IMR-90 (cell line): ENCODE measurements around the gene CHRNA1. TPM values are rescaled to one million over a fixed set of nuclear protein-coding genes. Genes with fewer than 3 reads are reported as not detected.

Experiments
- ATAC-seq: fragments of 200-7000 bp; cut with Tn5 transposase; 2 replicates; pipeline ENCODE4 v1.9.1; 2020; ENCODE audit warnings: low read depth, mild to moderate bottlenecking, moderate library complexity
- BruUV-seq: library from RNA; stranded (reverse); fragments of 400-500 nt; replicated peaks from 2 replicates; lab custom pipeline; 2021; lab: Mats Ljungman, UMichigan
- CTCF ChIA-PET: fragments of 300-600 bp; formaldehyde crosslinking; extraction: SDS; loops from one replicate; lab custom pipeline; 2021; ENCODE audit warnings: antibody characterized with exemption; lab: Yijun Ruan, JAX
- POLR2A ChIA-PET: fragments of 300-600 bp; sonication (Branson Sonifier 250); formaldehyde crosslinking; loops from one replicate; lab custom pipeline; 2022; ENCODE audit warnings: antibody characterized with exemption; ENCODE audit not compliant: unreplicated experiment; lab: Charles Lee
- DNase-seq: peaks from one replicate; pipeline ENCODE4 v3.0.0; 2013
- H2AFZ ChIP-seq: replicated peaks from 2 replicates; pipeline ENCODE3; 2013; ENCODE audit warnings: low read length, mild to moderate bottlenecking; ENCODE audit not compliant: poor library complexity
- H2AK5ac ChIP-seq: 2 replicates; pipeline ENCODE4 v1.6.1; 2013; ENCODE audit warnings: low read depth, low read length, inconsistent platforms
- H2AK9ac ChIP-seq: replicated peaks from 2 replicates; pipeline ENCODE3; 2013; ENCODE audit warnings: mild to moderate bottlenecking, low read depth, low read length, moderate library complexity; ENCODE audit not compliant: poor library complexity
- H2BK120ac ChIP-seq: 2 replicates; pipeline ENCODE4 v1.6.1; 2013; ENCODE audit warnings: low read depth, low read length, inconsistent platforms
- H2BK15ac ChIP-seq: 3 replicates; pipeline ENCODE4 v1.6.1; 2013; ENCODE audit warnings: low read depth, low read length, inconsistent platforms
- H2BK20ac ChIP-seq: 2 replicates; pipeline ENCODE4 v1.6.1; 2013; ENCODE audit warnings: low read depth, mild to moderate bottlenecking, inconsistent platforms, low read length, moderate library complexity
- H2BK5ac ChIP-seq: 2 replicates; pipeline ENCODE4 v1.6.1; 2013; ENCODE audit warnings: mild to moderate bottlenecking, low read depth, low read length, inconsistent platforms; ENCODE audit not compliant: poor library complexity, severe bottlenecking
- H3K14ac ChIP-seq: replicated peaks from 2 replicates; pipeline ENCODE4 v1.6.1; 2013; ENCODE audit warnings: low read depth, low read length, inconsistent platforms
- H3K18ac ChIP-seq: 2 replicates; pipeline ENCODE4 v1.6.1; 2013; ENCODE audit warnings: low read depth, low read length, control low read depth
- H3K23ac ChIP-seq: 2 replicates; pipeline ENCODE4 v1.6.1; 2013; ENCODE audit warnings: low read depth, low read length, inconsistent platforms
- H3K27ac ChIP-seq: 2 replicates; pipeline ENCODE4 v1.5.1; 2013; ENCODE audit warnings: mild to moderate bottlenecking, control low read depth, low read length; ENCODE audit not compliant: insufficient read depth
- H3K27me3 ChIP-seq: 2 replicates; pipeline ENCODE4 v1.6.1; 2013; ENCODE audit warnings: low read length; ENCODE audit not compliant: control insufficient read depth, insufficient read depth
- H3K36me3 ChIP-seq: 2 replicates; pipeline ENCODE4 v1.6.1; 2013; ENCODE audit warnings: low read length, mixed read lengths; ENCODE audit not compliant: control insufficient read depth, insufficient read depth
- H3K4ac ChIP-seq: 2 replicates; pipeline ENCODE4 v1.6.1; 2013; ENCODE audit warnings: low read depth, low read length, inconsistent platforms
- H3K4me1 ChIP-seq: 2 replicates; pipeline ENCODE4 v1.6.1; 2013; ENCODE audit warnings: low read length, mixed read lengths; ENCODE audit not compliant: control insufficient read depth, insufficient read depth
- H3K4me2 ChIP-seq: 2 replicates; pipeline ENCODE4 v1.6.1; 2013; ENCODE audit warnings: low read depth, mild to moderate bottlenecking, control low read depth, low read length, moderate library complexity
- H3K4me3 ChIP-seq: 2 replicates; pipeline ENCODE4 v1.5.1; 2013; ENCODE audit warnings: low read depth, mild to moderate bottlenecking, control low read depth, low read length, moderate library complexity; ENCODE audit not compliant: insufficient read depth
- H3K56ac ChIP-seq: 2 replicates; pipeline ENCODE4 v1.6.1; 2013; ENCODE audit warnings: low read length, inconsistent platforms; ENCODE audit not compliant: insufficient read depth; ENCODE audit errors: extremely low read depth
- H3K79me1 ChIP-seq, 2 experiments: 2 replicates each; pipeline ENCODE4 v1.6.1; 2013; ENCODE audit warnings: low read length in 2 of 2, inconsistent platforms in 1 of 2, low read depth in 1 of 2
- H3K9ac ChIP-seq: 2 replicates; pipeline ENCODE4 v1.6.1; 2013; ENCODE audit warnings: low read depth, low read length, control low read depth
- H3K9me1 ChIP-seq: 2 replicates; pipeline ENCODE4 v1.6.1; 2013; ENCODE audit warnings: low read length, inconsistent platforms; ENCODE audit not compliant: insufficient read depth
- H3K9me3 ChIP-seq: 2 replicates; pipeline ENCODE4 v1.6.1; 2013; ENCODE audit warnings: low read length; ENCODE audit not compliant: control insufficient read depth, insufficient read depth
- H4K20me1 ChIP-seq: 2 replicates; pipeline ENCODE4 v1.6.1; 2013; ENCODE audit warnings: low read length, inconsistent platforms; ENCODE audit not compliant: insufficient read depth
- H4K5ac ChIP-seq: 2 replicates; pipeline ENCODE4 v1.6.1; 2013; ENCODE audit warnings: mild to moderate bottlenecking, low read depth, low read length, control low read depth
- H4K8ac ChIP-seq, 2 experiments: 2 replicates each; pipeline ENCODE4 v1.6.1; 2013; ENCODE audit warnings: low read depth in 2 of 2, low read length in 2 of 2, control low read depth in 1 of 2, inconsistent platforms in 1 of 2
- H4K91ac ChIP-seq: 2 replicates; pipeline ENCODE4 v1.6.1; 2013; ENCODE audit warnings: low read depth, low read length, inconsistent platforms; ENCODE audit not compliant: insufficient read depth
- BHLHE40 ChIP-seq: fragments of 150-350 bp; IDR thresholded peaks from 2 replicates; pipeline ENCODE4 v1.6.1; 2016; ENCODE audit warnings: mild to moderate bottlenecking, low read depth, low read length
- CHD1 ChIP-seq: IDR thresholded peaks from 2 replicates; pipeline ENCODE4 v1.6.1; 2012; ENCODE audit warnings: low read depth, low read length, improper control_type of control experiment
- CTCF ChIP-seq: conservative IDR thresholded peaks from 2 replicates; pipeline ENCODE4 v1.5.1; 2012; ENCODE audit warnings: mild to moderate bottlenecking, low read depth, low read length, improper control_type of control experiment
- ELK1 ChIP-seq: fragments of 150-350 bp; IDR thresholded peaks from 2 replicates; pipeline ENCODE4 v1.6.1; 2016; ENCODE audit warnings: low read depth, mild to moderate bottlenecking, low read length, moderate library complexity, borderline replicate concordance
- FOS ChIP-seq: fragments of 150-350 bp; IDR thresholded peaks from 2 replicates; pipeline ENCODE4 v1.6.1; 2016; ENCODE audit warnings: low read depth, low read length
- MAFK ChIP-seq: IDR thresholded peaks from 2 replicates; pipeline ENCODE4 v1.6.1; 2012; ENCODE audit warnings: low read depth, low read length, improper control_type of control experiment
- MAZ ChIP-seq: IDR thresholded peaks from 2 replicates; pipeline ENCODE4 v1.6.1; 2012; ENCODE audit warnings: low read depth, mild to moderate bottlenecking, low read length, improper control_type of control experiment, moderate library complexity, borderline replicate concordance
- MXI1 ChIP-seq: IDR thresholded peaks from 2 replicates; pipeline ENCODE4 v1.6.1; 2012; ENCODE audit warnings: low read depth, mild to moderate bottlenecking, low read length, moderate library complexity, borderline replicate concordance
- NFE2L2 ChIP-seq: fragments of 150-350 bp; IDR thresholded peaks from 2 replicates; pipeline ENCODE4 v1.6.1; 2016; ENCODE audit warnings: low read depth, mild to moderate bottlenecking, low read length
- POLR2A ChIP-seq: IDR thresholded peaks from 2 replicates; pipeline ENCODE4 v1.6.1; 2012; ENCODE audit warnings: mild to moderate bottlenecking, low read depth, low read length
- RAD21 ChIP-seq: IDR thresholded peaks from 2 replicates; pipeline ENCODE4 v1.6.1; 2012; ENCODE audit warnings: low read length, improper control_type of control experiment
- RCOR1 ChIP-seq: IDR thresholded peaks from 2 replicates; pipeline ENCODE4 v1.6.1; 2012; ENCODE audit warnings: mild to moderate bottlenecking, low read length, improper control_type of control experiment; ENCODE audit not compliant: insufficient replicate concordance
- RFX5 ChIP-seq: IDR thresholded peaks from 2 replicates; pipeline ENCODE4 v1.8.0; 2012; ENCODE audit warnings: low read depth, mild to moderate bottlenecking, low read length, moderate library complexity
- SMC3 ChIP-seq: fragments of 150-350 bp; IDR thresholded peaks from 2 replicates; pipeline ENCODE4 v1.6.1; 2016; ENCODE audit warnings: low read depth, mild to moderate bottlenecking, antibody characterized with exemption, low read length, moderate library complexity
- USF2 ChIP-seq: fragments of 150-350 bp; IDR thresholded peaks from 2 replicates; pipeline ENCODE4 v1.6.1; 2017; ENCODE audit warnings: mild to moderate bottlenecking, antibody characterized with exemption, low read length, low read depth
- WGBS, 2 experiments: methylation state at CpG; one replicate each; pipeline versions ENCODE4 v1.1.5 to v1.1.7; 2013; ENCODE audit warnings: missing lambda C conversion rate in 2 of 2; ENCODE audit not compliant: insufficient read length in 1 of 2; ENCODE audit errors: extremely low coverage in 2 of 2; 5-methylcytosine and 5-hydroxymethylcytosine counted together
- dilution Hi-C: fragments of 300-500 bp; cut with HindIII; formaldehyde crosslinking; loops from one replicate; pipeline ENCODE4 v1.14.3; 2018; ENCODE audit warnings: low sequenced_read_pairs; ENCODE audit not compliant: unreplicated experiment
- in situ Hi-C: fragments of 300-500 bp; cut with MboI; formaldehyde crosslinking; loops from 3 replicates; pipeline ENCODE4 v1.14.3; 2019; ENCODE audit warnings: low sequenced_read_pairs, inconsistent platforms, mixed read lengths
- intact Hi-C: fragments of 100-400 bp; cut with micrococcal nuclease; formaldehyde crosslinking; loops from 2 replicates; pipeline ENCODE4 v1.10.0; 2022
- polyA plus RNA-seq, 3 experiments: library from polyadenylated mRNA; depleted of rRNA; stranded (reverse); fragments of >200 nt; gene quantifications; 2 replicates each; pipeline ENCODE4 v1.2.3, GENCODE V29; 2012; ENCODE audit warnings: low replicate concordance in 1 of 3
- total RNA-seq: library from RNA; depleted of rRNA; stranded (reverse); fragments of >200 nt; gene quantifications from 2 replicates; pipeline ENCODE4 v1.2.3, GENCODE V29; 2012

CHRNA1 gene
- total and polyA plus RNA-seq, 2 of the 4 experiments (the other 2 are of a cell fraction), result 0.75 to 0.90 TPM

GRCh38 chr2:174785481-174785880 is 21.2 kb upstream of the CHRNA1 start:
- H3K27me3 ChIP-seq, result no peaks in the 10 kb centered on the region
- H3K4me3 ChIP-seq, result no peak overlapping the region
- DNase-seq, result peak; percentile 47

More at GRCh38 chr2:174785481-174785880, 21.2 kb upstream of the CHRNA1 start:
- peaks cover 31% of the 10 kb centered on the region for H3K4me1 ChIP-seq
- no peak for TF ChIP-seq ELK1
- no peak for TF ChIP-seq RAD21
- TF ChIP-seq POLR2A, result no peak
- TF ChIP-seq BHLHE40, result no peak
- TF ChIP-seq MAZ, result no peak
- no peak for TF ChIP-seq USF2
- no peak for TF ChIP-seq RFX5
- no peak for TF ChIP-seq RCOR1
- no peak for TF ChIP-seq SMC3
- TF ChIP-seq MAFK, result no peak
- no peak for TF ChIP-seq NFE2L2
- no peak for TF ChIP-seq FOS
- no peak for TF ChIP-seq MXI1
- TF ChIP-seq CHD1, result no peak
- TF ChIP-seq CTCF, result no peak
- peak overlapping the region; percentile 97 for H2BK20ac ChIP-seq
- CTCF ChIA-PET, result interaction anchor here (0.9 kb wide), 1 partner anchor 14 kb away, joined by 3 read pairs; no protein-coding TSS in a partner anchor
- peak overlapping the region; percentile 90 for H3K14ac ChIP-seq
- H3K9me1 ChIP-seq, result peaks cover 22% of the 10 kb centered on the region
- 80% methylated on average over 3 of the region's 3 CpGs; no CpG with 5 or more reads in 1 of the 2 experiments for WGBS, 2 experiments
- H3K9ac ChIP-seq, result no peak overlapping the region
- H3K18ac ChIP-seq, result peak overlapping the region; percentile 88
- H2BK5ac ChIP-seq, result peak overlapping the region; percentile 99
- H2AK5ac ChIP-seq, result peak overlapping the region; percentile 97
- peak overlapping the region; percentile 96 for H4K5ac ChIP-seq
- POLR2A ChIA-PET, result no interaction called here
- BruUV-seq, result no TSS peak
- H3K9me3 ChIP-seq, result no peaks in the 10 kb centered on the region
- intact Hi-C loops (no loop called here), dilution Hi-C loops (no loop called here), in situ Hi-C loops (no loop called here)
- H3K27ac ChIP-seq, result peak overlapping the region; percentile 85; the same call in 1 of the 2 replicates
- H3K23ac ChIP-seq, result peak overlapping the region; percentile 88; the same call in 1 of the 2 replicates
- ATAC-seq, result no peak
- peak overlapping the region; percentile 26; the same call in 1 of the 2 replicates for H3K56ac ChIP-seq
- peaks cover 0 to 9% of the 10 kb centered on the region in 2 experiments; a peak in 2 of 4 replicates for H3K79me1 ChIP-seq
- H2BK15ac ChIP-seq, result peak overlapping the region; percentile 100
- peak overlapping the region; percentile 96 for H3K4ac ChIP-seq
- peak overlapping the region; percentile 60 for H2AFZ ChIP-seq
- peak overlapping the region; percentile 76 to 88 for H4K8ac ChIP-seq
- peak overlapping the region; percentile 93 for H4K91ac ChIP-seq
- H3K36me3 ChIP-seq, result no peaks in the 10 kb centered on the region
- H3K4me2 ChIP-seq, result no peak overlapping the region
- peak overlapping the region; percentile 100 for H2BK120ac ChIP-seq
- H4K20me1 ChIP-seq, result no peaks in the 10 kb centered on the region
- H2AK9ac ChIP-seq, result peak overlapping the region; percentile 89
